Astrocyte of the cerebellum (primary cell): ENCODE results near the gene PLAU.

Source experiments
- DNase-seq: peaks from one replicate; pipeline ENCODE4 v3.0.0-alpha.2; 2011; ENCODE audit warnings: low read depth
- H3K4me3 ChIP-seq: 2 replicates; pipeline ENCODE4 v1.5.1; 2011; ENCODE audit warnings: mild to moderate bottlenecking, low read depth, low read length, moderate library complexity
- in situ Hi-C: cut with HindIII; loops from 2 replicates; pipeline ENCODE4 v1.10.0; 2017; ENCODE audit warnings: low sequenced_read_pairs
- TF ChIP-seq, protein P1 (sequence below): IDR thresholded peaks from 2 replicates; pipeline ENCODE4 v1.5.1; 2012; ENCODE audit warnings: low read length, low read depth, moderate library complexity, mild to moderate bottlenecking; ENCODE audit errors: missing control alignments

PLAU gene

DNA sequence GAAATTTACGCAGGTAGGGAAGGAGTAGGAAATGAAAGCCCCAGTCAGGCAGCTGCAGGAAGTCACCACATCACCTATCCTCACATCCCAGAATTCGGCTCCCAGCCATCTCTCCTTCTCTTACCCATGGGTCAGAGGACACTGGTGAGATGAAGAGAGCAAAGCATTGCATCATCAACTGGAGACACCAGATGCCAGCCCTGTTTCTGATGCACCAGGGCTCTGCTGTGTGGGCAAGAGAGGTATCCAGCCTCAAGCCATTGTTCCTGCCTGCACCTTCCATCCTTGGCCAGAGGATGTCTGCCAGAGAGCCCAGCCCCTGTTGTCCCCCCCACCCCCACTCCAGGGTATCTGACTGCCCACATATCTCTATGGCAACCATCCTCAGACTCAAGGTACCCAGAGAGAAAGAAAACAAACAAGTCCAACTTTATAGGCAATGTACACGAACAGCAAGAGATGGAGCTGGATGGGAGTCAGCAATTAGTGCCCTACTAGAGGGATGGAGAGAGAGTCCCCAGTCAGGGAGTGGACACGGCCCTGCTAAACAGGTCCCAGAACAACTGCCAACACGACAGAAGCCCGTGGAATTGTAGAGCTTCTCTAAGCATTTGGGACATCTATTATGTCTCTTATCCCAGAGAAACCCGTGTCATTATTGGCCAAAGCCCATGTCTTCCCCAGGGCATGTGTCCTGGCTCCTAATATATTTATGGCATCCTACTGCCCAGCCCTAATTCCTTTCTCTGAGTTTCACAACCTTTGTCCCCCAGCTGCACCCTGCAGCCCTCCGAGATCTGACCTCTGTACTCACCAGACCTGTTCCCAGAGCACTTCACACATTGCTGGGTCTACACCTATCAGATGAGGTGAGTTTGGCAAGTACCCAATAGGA, 39.4 kb upstream of the PLAU start:
- in situ Hi-C loops = no loop called here
- H3K4me3 ChIP-seq = no peak overlapping the region
- TF ChIP-seq, protein P1, sequence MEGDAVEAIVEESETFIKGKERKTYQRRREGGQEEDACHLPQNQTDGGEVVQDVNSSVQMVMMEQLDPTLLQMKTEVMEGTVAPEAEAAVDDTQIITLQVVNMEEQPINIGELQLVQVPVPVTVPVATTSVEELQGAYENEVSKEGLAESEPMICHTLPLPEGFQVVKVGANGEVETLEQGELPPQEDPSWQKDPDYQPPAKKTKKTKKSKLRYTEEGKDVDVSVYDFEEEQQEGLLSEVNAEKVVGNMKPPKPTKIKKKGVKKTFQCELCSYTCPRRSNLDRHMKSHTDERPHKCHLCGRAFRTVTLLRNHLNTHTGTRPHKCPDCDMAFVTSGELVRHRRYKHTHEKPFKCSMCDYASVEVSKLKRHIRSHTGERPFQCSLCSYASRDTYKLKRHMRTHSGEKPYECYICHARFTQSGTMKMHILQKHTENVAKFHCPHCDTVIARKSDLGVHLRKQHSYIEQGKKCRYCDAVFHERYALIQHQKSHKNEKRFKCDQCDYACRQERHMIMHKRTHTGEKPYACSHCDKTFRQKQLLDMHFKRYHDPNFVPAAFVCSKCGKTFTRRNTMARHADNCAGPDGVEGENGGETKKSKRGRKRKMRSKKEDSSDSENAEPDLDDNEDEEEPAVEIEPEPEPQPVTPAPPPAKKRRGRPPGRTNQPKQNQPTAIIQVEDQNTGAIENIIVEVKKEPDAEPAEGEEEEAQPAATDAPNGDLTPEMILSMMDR = no peak

DNA sequence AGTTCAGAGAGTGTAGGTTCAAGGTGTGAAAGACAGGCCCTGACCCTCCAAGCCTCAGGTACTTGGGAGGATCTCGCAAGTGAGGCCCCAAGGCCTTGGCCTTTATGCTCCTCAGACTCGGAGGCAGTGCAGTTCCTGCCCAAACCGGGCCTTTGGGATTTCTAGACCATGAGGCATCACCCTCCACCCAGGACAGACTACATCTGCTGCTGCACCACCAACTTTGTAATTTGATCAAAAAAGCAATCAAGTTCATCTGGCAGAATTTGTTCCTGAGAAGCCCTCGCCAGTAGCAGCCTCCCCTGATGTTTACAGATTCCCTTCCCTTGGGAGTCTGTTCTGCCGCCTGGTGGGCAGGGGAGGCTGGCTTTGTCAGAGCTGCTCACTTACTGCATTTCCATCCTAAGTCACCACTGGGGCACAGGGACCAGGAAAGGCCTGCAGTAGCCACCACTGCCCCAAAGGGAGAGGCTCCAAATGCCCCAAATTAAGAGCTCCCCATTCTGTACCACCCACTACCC, 38.7 kb upstream of the PLAU start:
- TF ChIP-seq, protein P1 = peak; percentile 22
- in situ Hi-C loops = no loop called here
- no peak overlapping the region for H3K4me3 ChIP-seq
- no peak for DNase-seq

More for the DNA sequence above, 39.4 kb upstream of the PLAU start:
- DNase-seq = no peak

DNA sequence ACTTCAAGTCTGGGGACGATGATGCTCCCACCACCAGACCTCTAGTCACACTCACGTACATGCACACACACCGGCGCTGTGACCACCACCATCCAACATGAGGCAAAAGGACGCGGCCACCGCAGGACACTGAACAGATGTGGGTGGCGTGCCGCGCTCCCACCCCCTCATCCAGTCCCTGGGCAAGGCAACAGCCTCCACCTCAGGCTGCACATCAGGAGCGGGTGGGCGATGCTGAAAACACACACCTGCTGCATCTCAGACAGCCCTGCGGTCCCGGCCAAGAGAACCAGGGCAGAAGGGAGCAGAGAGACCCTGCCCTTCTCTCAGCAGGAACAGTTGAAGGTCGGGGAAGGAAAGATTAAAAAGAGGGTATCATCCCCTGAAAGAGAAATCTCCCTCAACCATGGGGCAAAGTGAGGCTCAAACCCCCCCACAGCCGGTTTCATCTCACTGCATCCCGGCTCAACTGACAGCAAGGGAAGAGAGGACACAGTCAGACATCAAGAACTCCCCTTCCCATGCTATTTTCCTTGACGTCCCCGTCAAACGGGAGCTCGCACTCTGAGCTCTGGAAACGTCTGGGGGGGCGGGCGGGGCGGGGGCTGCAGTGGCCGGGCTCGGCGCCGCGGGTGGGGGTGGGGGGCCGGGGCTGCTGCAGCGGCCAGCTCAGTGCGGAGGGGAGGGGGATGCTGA, 37.6 kb upstream of the PLAU start:
- TF ChIP-seq, protein P1 = no peak
- no peak for DNase-seq
- in situ Hi-C loops = no loop called here
- peak overlapping the region; percentile 54 for H3K4me3 ChIP-seq

GRCh38 chr10:73873838-73874215, 37.1 kb upstream of the PLAU start:
- DNase-seq = no peak
- H3K4me3 ChIP-seq = peak overlapping the region; percentile 54
- in situ Hi-C loops = no loop called here
- TF ChIP-seq, protein P1 = no peak

DNA sequence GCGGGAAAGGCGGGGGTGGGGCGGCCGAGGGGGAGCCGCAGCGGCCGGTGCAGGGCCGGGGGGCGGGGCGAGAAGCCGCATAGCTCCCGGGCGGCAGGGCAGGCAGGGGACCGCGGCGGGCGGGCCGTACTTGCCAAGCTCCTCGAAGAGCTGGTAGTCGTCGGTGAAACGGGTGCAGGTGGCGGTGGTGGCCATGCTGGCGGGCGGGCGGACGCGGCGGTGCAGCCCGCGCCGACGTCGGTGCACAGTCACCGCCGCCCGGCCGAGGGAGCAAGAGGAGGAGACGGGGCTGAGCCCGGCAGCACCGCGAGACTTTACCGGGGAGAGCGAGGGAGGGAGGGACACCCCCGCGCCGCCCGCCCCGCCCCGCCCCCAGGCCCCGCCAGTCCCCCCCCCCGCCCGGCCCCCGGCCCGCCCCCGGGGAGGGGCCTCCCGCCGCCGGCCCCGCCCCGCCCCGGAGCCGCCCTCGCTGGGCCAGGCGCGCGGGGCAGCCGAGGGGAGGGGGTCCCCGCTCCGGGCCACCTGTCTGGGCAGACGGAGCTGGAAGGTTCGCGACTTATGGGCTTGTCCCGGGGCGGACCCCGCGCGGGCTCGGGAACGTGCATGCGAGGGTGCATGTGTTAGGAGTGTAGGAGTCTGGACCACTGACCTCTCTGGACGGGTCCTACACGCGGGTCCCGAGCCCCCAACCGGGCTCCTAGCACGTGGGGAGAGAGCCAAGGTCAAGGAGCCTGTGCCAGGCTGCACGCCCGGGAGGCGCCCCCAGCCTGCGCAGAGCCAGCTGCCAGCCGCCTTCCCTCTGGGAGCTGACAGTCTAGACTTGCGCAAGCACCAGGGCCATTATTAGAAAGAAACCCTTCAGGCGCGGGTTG, 36.4 kb upstream of the PLAU start, which contains the start of gene CAMK2G:
CAMK2G (minus strand) TSS at position 289 of the 872 bp plus-strand sequence; CDS start at position 195, 94 bp downstream.
- DNase-seq = peak; percentile 65
- TF ChIP-seq, protein P1 = no peak
- in situ Hi-C loops = loop anchor here (25.0 kb wide), 2 partner anchors 238 to 338 kb away; no protein-coding TSS in a partner anchor
- H3K4me3 ChIP-seq = peak within 1 kb of the TSS; percentile 54
